Esophagus squamous epithelium (tissue), 5 donors: ENCODE results near the gene TPD52L2. TPM values are rescaled to one million over a fixed set of nuclear protein-coding genes. Genes with fewer than 3 reads are reported as not detected.
A peak's percentile ranks its signal among the peaks of the same experiment; 100 is the strongest.

Experiments
- DNase-seq: peaks from one replicate; lab custom pipeline; 2025; lab: John Stamatoyannopoulos, UW
- H3K27ac ChIP-seq, 4 donors: fragments of 200-600 bp; sonication (generic); one replicate each; pipeline ENCODE4 v1.5.1; 2016 to 2019; ENCODE audit warnings: mild to moderate bottlenecking in 1 of 4
- H3K27me3 ChIP-seq, 4 donors: fragments of 200-600 bp; sonication (generic); 1 replicate in 3 of 4; 2 replicates in 1 of 4; pipeline versions ENCODE4 v1.5.1 to v1.6.0; 2017 to 2021; ENCODE audit warnings: antibody characterized with exemption in 1 of 4
- H3K36me3 ChIP-seq, 3 donors: fragments of 200-600 bp; sonication (generic); one replicate each; pipeline ENCODE4 v1.5.1; 2016 to 2019
- H3K4me1 ChIP-seq, 3 donors: fragments of 200-600 bp; sonication (generic); one replicate each; pipeline ENCODE4 v1.5.1; 2017 to 2019
- H3K4me3 ChIP-seq, 4 donors: fragments of 200-600 bp; sonication (generic); 1 replicate in 3 of 4; 2 replicates in 1 of 4; pipeline ENCODE4 v1.5.1; 2016 to 2019; ENCODE audit warnings: mild to moderate bottlenecking in 2 of 4, moderate library complexity in 1 of 4
- H3K9me3 ChIP-seq, 3 donors: fragments of 200-600 bp; sonication (generic); one replicate each; pipeline ENCODE4 v1.5.1; 2016 to 2019
- CTCF ChIP-seq, 6 experiments: fragments of 450-650 bp in 4 of 6; fragments of 200-600 bp in 2 of 6; sonication (generic) in 2 of 6; IDR thresholded peaks; one replicate each; pipeline ENCODE4 v1.5.1; 2016 to 2019; ENCODE audit warnings: antibody characterized with exemption in 6 of 6, mild to moderate bottlenecking in 4 of 6, moderate library complexity in 4 of 6
- POLR2A ChIP-seq, 4 donors: fragments of 450-650 bp; IDR thresholded peaks; one replicate each; pipeline ENCODE4 v1.6.1; 2017; ENCODE audit warnings: antibody characterized with exemption in 4 of 4, mild to moderate bottlenecking in 4 of 4, moderate library complexity in 3 of 4
- WGBS, 2 donors: methylation state at CpG; one replicate each; pipeline ENCODE4 v1.1.5; 2018; 5-methylcytosine and 5-hydroxymethylcytosine counted together
- intact Hi-C: fragments of 100-400 bp; cut with DNase I; formaldehyde crosslinking; loops from one replicate; pipeline ENCODE4 v1.15.0; 2022
- total RNA-seq, 4 donors: library from RNA; depleted of rRNA; stranded (reverse); fragments of >200 nt; gene quantifications; one replicate each; pipeline ENCODE4 v1.1.0, GENCODE V29; 2016
- donor health status: DM: yes; HTN: yes; CAD: no.

TPD52L2 gene
- total RNA-seq, 4 donors from 2014 or later: 97.1 to 124 (median 116) TPM

GRCh38 chr20:63885264-63886053 is 20.4 kb downstream of the TPD52L2 start:
- peak overlapping the region in 1 of 4 donors; percentile 2 for H3K4me3 ChIP-seq

GRCh38 chr20:63886054-63886419 is 21.0 kb downstream of the TPD52L2 start:
- Histone ChIP-seq H3K27ac (peak overlapping the region; percentile 44 to 71 (median 60)), H3K27me3 (no peaks in the 10 kb centered on the region), H3K9me3 (no peaks in the 10 kb centered on the region), H3K4me3 (peak overlapping the region in 1 of 4 donors; percentile 2), H3K4me1 (peaks cover 20 to 75% (median 23%) of the 10 kb centered on the region in 3 donors), H3K36me3 (peaks cover 22 to 99% (median 33%) of the 10 kb centered on the region in 3 donors)
- intact Hi-C loops: no loop called here
- 90 to 93% methylated on average over 3 to 10 of the region's 14 CpGs for WGBS, 2 donors
- DNase-seq: no peak
- TF ChIP-seq CTCF (IDR thresholded peaks at IDR 0.05): no peak
- TF ChIP-seq POLR2A (IDR thresholded peaks at IDR 0.05): no peak

More at GRCh38 chr20:63885264-63886053, 20.4 kb downstream of the TPD52L2 start:
- H3K27ac ChIP-seq: peak overlapping the region; percentile 44 to 71 (median 60)
- WGBS, 2 donors: 52% methylated on average over 10 of the region's 27 CpGs; no CpG with 5 or more reads in 1 of the 2 donors
- intact Hi-C loops: no loop called here
- H3K27me3 ChIP-seq: no peaks in the 10 kb centered on the region
- H3K36me3 ChIP-seq: peaks cover 16 to 99% (median 39%) of the 10 kb centered on the region in 3 donors
- peaks cover 15 to 69% (median 17%) of the 10 kb centered on the region in 3 donors for H3K4me1 ChIP-seq
- no peak for DNase-seq
- H3K9me3 ChIP-seq: no peaks in the 10 kb centered on the region
- no peak for TF ChIP-seq POLR2A (IDR thresholded peaks at IDR 0.05)
- TF ChIP-seq CTCF (IDR thresholded peaks at IDR 0.05): no peak

GRCh38 chr20:63886921-63887320 is 21.9 kb downstream of the TPD52L2 start:
- no peak for TF ChIP-seq POLR2A (IDR thresholded peaks at IDR 0.05)
- no peak for TF ChIP-seq CTCF (IDR thresholded peaks at IDR 0.05)
- intact Hi-C loops: no loop called here
- H3K36me3 ChIP-seq: peaks cover 28 to 99% (median 36%) of the 10 kb centered on the region in 3 donors
- peaks cover 20 to 80% (median 24%) of the 10 kb centered on the region in 3 donors for H3K4me1 ChIP-seq
- WGBS, 2 donors: 88 to 89% methylated on average over 10 to 11 of the region's 11 CpGs
- no peaks in the 10 kb centered on the region for H3K27me3 ChIP-seq
- DNase-seq: no peak
- H3K27ac ChIP-seq: peak overlapping the region in 1 of 4 donors; percentile 18
- H3K9me3 ChIP-seq: no peaks in the 10 kb centered on the region
- no peak overlapping the region for H3K4me3 ChIP-seq

GRCh38 chr20:63889241-63890200 is 24.5 kb downstream of the TPD52L2 start:
- Histone ChIP-seq H3K9me3 (no peaks in the 10 kb centered on the region), H3K4me3 (peak overlapping the region in 3 of 4 donors; percentile 4 to 39 (median 10)), H3K27ac (peak overlapping the region; percentile 83 to 89 (median 86)), H3K27me3 (no peaks in the 10 kb centered on the region), H3K36me3 (peaks cover 20 to 83% (median 25%) of the 10 kb centered on the region in 3 donors), H3K4me1 (peaks cover 23 to 77% (median 29%) of the 10 kb centered on the region in 3 donors)
- no peak for DNase-seq
- TF ChIP-seq CTCF (IDR thresholded peaks at IDR 0.05) (no peak), POLR2A (IDR thresholded peaks at IDR 0.05) (no peak)
- intact Hi-C loops: no loop called here
- WGBS, 2 donors: 33 to 41% methylated on average over 17 to 22 of the region's 25 CpGs
